ENCODE data around the gene HES2.

HES2 gene

DNA sequence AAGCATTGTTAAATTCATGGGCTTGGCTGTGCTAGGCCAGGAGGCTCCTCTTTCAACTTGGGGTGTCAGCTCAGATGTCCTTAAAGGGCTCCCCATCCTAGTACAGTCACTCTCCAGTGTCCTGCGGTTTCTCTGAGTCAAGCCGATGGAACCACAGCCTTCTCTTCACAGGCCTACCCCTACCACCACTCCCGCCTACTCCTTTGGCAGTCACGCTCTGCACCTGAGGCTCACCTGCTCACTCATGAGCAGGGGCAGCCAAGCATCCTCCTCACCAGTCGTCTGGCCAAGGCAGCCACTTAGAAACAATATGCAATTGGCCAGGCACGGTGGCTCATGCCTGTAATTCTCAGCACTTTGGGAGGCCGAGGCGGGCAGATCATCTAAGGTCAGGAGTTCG is 29.7 kb downstream of the HES2 start:
- H3K4me3 ChIP-seq (ENCODE audit: control insufficient read depth, low read depth, low read length) = no peak overlapping the region
- TF ChIP-seq CTCF (IDR thresholded peaks at IDR 0.05; ENCODE audit: control insufficient read depth, insufficient read depth, low read depth, low read length, missing control alignments) = no peak
- DNase-seq (ENCODE audit: low read depth) = no peak

DNA sequence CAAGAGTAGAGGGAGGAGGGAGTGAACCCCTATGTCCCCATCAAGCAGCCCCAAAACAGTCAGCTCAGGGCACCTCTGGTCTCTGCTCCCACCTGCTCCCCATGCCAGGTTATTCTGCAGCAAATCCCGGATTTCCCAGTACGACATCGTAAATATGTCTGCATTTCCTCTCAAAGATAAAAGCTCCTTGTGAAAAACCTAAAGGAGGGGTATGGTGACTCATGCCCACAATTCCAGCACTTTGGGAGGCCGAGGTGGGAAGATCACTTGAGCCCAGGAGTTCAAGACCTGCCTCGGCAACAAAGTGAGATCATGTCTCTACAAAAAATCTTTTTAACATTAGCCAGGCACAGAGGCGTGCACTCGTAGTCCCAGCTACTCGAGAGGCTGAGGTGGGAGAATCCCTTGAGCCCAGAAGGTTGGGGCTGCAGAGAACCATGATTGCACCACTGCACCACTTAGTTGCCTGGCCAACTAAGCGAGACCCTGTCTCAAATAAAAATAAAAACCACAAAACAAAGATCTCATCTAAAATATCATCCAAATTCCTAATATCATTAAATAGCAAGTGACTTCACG is 33.3 kb downstream of the HES2 start:
- no peak for TF ChIP-seq CTCF (IDR thresholded peaks at IDR 0.05; ENCODE audit: control insufficient read depth, insufficient read depth, low read depth, low read length, missing control alignments)
- DNase-seq (ENCODE audit: low read depth) = no peak

GRCh38 chr1:6385488-6386191 is 34.1 kb downstream of the HES2 start:
- peak; percentile 11 for DNase-seq (ENCODE audit: low read depth)
- no peak for TF ChIP-seq CTCF (IDR thresholded peaks at IDR 0.05; ENCODE audit: control insufficient read depth, insufficient read depth, low read depth, low read length, missing control alignments)
- H3K4me3 ChIP-seq (ENCODE audit: control insufficient read depth, low read depth, low read length) = peak overlapping the region; percentile 12; the same call in 1 of the 2 replicates

More for the DNA sequence above, 33.3 kb downstream of the HES2 start:
- no peak overlapping the region for H3K4me3 ChIP-seq (ENCODE audit: control insufficient read depth, low read depth, low read length)

DNA sequence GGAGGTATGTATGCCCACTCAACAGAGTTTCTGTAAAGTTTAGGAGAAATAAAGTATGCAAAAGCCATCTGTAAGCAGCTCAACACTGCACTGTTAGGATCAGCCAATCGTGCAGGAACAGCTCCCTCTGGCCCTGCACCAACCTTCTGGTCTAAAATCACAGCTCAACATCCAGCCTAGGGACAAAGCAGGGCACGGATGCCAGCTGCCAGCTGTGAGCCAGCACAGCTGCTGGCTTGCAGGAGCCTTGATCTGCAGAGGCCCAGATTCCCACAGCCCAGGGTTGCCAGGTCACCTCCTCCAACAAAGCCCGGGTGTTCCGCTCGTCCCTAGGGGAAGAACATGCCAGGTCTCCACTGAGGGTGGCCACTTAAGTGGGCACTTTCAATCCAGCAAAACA is 34.8 kb downstream of the HES2 start:
- DNase-seq (ENCODE audit: low read depth) = no peak
- H3K4me3 ChIP-seq (ENCODE audit: control insufficient read depth, low read depth, low read length) = peak overlapping the region; percentile 12; the same call in 1 of the 2 replicates
- TF ChIP-seq CTCF (IDR thresholded peaks at IDR 0.05; ENCODE audit: control insufficient read depth, insufficient read depth, low read depth, low read length, missing control alignments) = no peak

- no peak for TF ChIP-seq CTCF (IDR thresholded peaks at IDR 0.05; ENCODE audit: control insufficient read depth, insufficient read depth, low read depth, low read length, missing control alignments)
- no peak for DNase-seq (ENCODE audit: low read depth)
- no peak overlapping the region for H3K4me3 ChIP-seq (ENCODE audit: control insufficient read depth, low read depth, low read length)
Observed at GRCh38 chr1:6384135-6384534, 35.6 kb downstream of the HES2 start.

DNA sequence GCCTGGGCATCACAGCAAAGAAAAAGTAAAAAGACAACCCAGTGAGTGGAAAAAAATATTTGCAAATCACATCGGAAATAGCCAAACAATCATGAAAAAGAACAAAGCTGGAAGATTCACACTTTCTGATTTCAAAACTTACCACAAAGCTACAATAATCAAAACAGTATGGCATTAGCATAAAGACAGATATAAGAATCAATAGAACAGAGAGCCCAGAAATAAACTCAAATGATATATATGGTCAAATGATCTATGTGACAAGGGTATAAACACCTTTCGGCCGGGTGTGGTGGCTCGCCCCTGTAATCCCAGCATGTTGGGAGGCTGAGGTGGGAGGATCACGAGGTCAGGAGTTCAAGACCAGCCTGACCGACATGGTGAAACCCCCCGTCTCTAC is 39.7 kb downstream of the HES2 start:
- H3K4me3 ChIP-seq (ENCODE audit: control insufficient read depth, low read depth, low read length) = no peak overlapping the region
- DNase-seq (ENCODE audit: low read depth) = no peak
- TF ChIP-seq CTCF (IDR thresholded peaks at IDR 0.05; ENCODE audit: control insufficient read depth, insufficient read depth, low read depth, low read length, missing control alignments) = no peak
